Activated CD8-positive, alpha-beta memory T cell treated with anti-CD3 and anti-CD28 coated beads, Interleukin-2, amount 50 U/mL, for 4 hours (primary cell): ENCODE results near the gene CTBP2.
"Not testable (repeated sequence)": the region's sequence is repeated elsewhere in the genome, so short reads cannot be mapped to it uniquely, and the experiment has no call there.

ENCODE experiments used
- DNase-seq: peaks from one replicate; pipeline ENCODE4 v3.0.0-alpha.2; 2020

The CTBP2 gene

DNA sequence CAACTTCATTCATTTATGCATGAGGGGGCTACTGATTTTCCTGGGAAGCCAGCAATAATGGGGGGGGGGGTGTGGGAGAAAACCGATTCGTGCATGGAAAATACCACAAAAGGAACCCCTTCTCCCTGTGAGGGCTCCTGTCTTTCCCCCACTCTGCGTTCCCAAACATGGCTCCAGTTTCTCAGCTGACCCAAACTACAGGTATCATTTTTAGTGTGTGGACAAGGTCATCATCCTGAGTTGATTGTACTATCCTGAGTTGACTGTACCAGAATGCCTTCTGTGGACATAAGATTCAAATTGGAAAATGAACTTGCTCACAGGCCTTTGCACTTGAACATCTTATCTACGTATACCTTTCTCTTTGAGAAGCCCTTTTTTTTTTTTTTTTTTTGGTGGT lies 168.5 kb downstream of the CTBP2 start:
- DNase-seq: no peak

DNA sequence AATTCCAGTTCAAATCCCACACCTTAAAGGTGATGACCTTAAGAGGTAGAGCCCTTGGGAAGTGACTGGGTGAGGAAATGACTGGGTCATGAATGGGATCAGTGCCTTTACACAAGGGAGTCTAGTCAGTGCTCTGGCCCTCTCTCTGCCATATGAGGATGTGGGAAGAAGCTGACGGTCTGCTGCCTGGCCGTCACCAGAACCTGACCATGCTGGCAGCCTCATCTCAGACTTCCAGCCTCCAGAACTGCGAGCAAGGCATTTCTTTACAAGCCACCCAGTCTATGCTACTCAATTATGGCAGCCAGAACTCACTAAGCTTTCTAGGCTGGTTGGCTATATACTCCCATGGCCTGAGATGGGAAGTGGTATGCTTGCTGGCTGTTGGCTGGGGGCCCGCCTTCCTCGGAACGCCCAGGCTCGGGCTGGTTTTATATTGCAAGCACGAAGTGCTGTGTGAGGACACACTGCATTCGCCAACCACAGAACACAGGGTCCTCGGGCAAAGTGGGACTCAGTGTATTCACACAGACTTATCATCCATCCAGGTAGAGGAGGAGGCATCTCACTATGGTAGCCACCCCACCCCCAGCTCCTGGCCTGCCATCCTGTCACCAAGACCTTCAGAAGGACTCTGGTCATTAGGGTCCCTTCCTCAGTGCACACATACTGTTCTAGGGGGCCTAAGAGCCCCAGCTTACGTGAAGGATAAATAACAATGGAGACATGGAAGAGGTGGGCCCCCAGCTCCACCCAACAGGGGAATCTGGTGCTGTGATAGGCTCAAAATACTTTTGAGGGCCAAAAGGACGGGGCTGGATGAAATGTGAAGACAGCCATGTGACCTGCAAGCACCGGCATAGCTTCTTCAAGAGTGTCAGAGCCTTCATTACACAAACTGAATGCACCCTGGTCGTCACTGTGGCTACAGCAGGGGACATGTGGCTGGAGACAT lies 169.4 kb downstream of the CTBP2 start:
- no peak for DNase-seq

DNA sequence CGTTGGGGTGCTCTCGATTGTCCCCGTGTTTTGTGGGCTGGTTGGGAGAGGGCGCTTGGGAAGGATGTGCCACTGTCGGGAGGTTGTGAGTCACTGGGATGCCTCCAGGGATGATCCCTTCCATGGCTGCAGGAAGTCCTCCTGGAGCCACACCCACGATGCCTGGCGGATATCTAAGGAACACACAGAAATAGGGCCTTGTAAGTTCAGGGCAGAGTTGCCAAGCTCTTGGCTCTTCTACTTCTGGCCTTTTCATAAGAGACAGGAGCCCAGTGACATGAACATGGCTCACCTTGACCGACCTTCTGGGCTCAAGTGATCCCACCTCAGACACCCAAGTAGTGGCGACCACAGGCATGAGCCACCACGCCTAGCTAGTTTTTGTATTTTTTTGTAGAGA lies 170.8 kb downstream of the CTBP2 start:
- no peak for DNase-seq

DNA sequence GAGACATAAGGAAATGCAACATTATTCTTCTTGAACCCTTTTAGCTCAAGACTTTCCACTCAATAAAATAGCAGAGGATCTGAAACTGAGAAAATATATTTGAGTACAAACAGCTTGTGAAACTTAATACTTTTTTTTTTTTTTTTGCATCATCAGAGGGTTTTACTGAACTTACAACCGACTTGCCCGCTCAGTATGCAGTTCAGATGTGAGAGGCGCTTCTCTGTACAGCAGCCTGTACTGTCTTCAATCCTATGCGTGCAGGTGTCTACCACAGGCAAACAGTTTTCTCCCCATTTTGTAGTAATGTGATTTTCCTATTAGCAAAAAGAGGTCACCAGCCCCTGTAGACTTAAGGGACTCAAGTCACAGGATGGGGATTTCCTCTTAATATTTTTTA lies 171.6 kb downstream of the CTBP2 start:
- DNase-seq: not testable (repeated sequence)

DNA sequence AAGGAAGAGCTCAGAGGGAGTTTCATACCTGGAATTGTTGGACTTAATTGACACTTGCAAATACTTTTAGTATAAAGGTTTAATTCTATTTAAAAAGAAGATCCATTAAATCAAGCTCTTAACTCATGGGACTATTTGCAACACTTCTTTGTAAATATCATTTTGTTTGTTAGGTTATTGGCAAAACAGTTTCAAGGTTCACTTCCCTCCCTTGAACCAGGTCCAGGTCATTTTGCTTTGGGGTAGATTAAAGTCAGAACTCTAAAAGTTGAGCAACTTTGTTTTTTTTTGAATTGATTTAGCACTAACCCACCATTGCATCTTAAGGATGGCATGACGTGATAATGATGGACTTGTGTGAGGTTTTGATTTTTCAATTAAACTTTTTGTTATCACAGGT lies 172.6 kb downstream of the CTBP2 start:
- no peak for DNase-seq

DNA sequence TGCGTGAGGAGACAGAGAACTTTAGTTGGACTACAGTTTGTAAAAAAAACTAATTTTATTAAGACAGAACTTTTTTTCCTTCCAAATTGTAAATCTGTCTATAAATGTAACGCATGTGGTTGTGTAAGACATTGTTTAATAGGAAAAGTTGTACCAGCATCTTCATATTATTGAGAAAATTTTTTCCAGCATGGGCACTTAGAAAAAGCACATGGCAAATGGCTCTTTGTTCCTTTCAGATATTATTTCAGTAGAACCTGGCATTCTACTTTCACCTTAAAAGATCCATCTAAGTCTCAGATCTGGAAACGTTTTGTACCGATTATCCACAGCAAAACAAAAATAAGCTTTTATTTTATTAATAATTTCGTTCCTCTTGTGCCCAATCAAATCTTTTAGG lies 175.2 kb downstream of the CTBP2 start:
- DNase-seq: no peak

DNA sequence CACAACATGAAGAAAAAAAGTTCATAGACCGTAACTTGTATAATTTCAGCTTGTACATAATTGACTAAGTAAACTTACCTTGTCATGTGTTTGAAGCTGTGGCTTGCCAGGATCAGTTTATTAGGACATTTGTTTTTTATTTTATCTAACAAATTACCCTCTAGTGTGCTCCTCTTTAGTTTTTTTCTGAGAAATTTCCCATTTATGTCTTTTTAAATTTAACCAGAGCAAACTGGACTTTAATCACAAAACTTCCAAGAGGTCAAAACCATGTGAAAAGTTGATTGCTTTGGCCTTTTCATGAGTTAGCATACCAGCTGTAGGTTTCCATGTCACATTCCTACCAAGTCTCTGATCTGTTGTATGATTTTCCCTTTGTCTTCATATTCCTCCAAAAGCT lies 176.0 kb downstream of the CTBP2 start:
- DNase-seq: no peak

DNA sequence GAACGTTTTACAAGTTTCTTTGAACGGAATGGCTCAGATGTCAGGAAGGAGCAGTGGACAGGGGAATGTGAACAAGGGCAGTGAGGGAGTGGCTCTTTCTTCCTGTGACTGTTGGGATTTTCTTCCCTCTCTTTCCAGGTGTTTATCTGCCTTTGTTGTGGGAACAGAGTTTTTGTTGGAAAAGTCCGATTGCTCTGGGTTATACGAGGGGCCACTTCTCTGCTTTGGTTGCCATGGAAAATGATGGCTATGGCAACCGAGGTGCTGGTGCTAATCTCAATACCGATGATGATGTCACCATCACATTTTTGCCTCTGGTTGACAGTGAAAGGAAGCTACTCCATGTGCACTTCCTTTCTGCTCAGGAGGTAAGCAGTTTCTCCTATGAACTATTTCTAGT lies 177.0 kb downstream of the CTBP2 start:
- DNase-seq: no peak

DNA sequence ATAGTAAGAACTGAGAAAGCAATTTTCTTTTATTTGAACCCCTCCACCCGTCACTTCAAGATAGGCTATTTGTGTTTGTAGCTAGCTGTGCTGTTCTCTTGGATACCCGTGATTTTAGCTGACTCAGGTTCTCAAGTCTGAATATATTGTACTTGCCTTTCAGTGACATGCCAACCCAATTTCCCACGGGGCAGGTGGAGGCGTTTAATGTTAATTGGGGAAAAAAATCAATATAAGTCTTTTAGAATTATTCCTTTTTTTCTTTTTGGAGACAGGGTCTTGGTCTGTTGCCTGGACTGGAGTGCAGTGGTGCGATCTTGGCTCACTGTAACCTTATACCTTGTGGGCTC lies 182.0 kb downstream of the CTBP2 start:
- DNase-seq: no peak

DNA sequence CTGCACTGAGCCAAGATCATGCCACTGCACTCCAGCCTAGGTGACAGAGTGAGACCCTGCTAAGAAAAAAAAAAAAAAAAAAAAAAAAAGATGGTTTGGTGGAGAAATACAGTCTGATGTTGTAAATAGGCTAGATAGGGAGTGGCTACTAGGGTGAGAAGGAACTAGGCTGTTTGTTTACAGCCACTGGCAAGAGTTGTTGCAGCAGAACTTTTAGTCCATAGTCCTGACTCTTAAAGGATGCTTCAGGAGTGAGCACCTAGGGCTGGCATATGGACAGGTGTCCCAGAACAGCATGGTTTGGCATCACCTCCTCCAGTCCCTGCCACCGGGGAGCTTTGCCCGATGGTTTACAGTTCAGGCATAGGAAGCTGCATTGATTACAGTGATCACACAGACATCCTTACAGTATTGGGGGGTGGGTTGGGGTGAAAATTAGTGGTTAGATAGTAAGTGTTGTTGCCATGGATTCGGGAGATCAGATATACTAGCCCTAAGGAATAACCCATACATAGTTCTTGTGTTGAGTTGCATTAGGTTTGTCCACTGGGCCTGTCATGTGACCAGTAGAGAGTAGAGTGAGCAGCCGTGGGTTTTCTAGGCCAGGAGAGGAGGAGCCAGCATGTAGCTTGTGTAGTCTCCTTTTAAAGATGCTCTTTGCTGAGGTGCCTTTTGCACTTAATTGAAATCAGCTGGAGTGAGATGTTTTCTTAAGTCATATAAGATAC lies 182.6 kb downstream of the CTBP2 start:
- DNase-seq: no peak

DNA sequence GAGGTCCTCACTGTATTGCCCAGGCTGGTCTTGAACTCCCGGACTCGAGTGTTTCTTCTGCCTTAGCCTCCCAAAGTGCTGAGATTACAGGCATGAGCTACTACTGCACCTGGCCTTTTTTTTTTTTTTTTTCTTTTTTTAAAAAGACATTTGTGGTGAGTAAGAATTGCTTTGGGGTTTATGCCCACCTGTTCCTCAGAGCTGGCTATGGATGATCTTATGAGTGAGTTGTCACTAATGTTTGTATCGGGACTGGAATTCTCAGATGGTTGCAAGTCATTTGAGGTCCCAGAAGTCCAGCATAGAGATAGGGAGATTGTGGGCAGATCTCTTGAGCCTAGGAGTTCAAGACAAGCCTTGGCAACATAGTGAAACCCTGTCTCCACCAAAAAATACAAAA lies 183.2 kb downstream of the CTBP2 start:
- DNase-seq: no peak

DNA sequence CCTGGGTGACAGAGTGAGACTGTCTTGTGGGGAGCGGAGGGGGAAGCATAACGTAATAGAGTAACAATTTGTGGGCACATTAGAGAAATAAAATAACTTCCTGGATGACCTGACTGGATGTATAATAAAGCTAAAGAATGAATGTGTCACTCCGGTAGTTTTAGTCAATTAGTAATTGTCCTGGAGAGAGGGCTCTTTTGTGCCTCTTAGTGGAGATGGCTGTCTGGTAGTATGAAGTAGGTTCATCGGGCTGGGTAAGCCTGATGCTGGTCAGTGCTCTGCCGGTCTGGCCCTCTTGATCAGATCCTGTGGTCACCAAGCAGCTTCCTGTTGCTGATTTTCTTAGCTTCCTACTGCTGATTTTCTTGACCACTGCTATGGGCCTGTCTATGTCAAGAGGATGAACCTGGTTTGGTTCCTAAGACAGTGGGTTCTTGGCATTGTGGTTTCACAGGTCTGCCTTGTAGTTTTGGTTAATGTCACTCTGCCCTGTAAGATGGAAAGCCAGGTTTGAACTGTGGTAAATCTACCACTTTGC lies 184.3 kb downstream of the CTBP2 start:
- no peak for DNase-seq

DNA sequence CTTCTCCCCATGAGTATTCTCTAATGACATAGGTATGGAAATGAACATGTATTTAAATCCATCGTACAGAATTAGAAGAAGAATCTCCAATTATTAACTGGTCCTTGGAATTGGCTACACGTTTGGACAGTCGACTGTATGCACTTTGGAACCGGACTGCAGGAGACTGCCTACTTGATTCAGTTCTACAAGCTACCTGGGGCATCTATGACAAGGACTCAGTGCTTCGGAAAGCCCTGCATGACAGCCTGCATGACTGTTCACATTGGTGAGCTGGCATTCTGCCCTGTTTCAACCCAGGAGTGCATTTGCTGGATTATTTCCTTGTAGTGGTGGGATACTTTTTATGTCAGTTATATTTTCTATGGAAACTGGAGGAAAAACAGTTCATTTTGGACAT lies 186.2 kb downstream of the CTBP2 start:
- no peak for DNase-seq

DNA sequence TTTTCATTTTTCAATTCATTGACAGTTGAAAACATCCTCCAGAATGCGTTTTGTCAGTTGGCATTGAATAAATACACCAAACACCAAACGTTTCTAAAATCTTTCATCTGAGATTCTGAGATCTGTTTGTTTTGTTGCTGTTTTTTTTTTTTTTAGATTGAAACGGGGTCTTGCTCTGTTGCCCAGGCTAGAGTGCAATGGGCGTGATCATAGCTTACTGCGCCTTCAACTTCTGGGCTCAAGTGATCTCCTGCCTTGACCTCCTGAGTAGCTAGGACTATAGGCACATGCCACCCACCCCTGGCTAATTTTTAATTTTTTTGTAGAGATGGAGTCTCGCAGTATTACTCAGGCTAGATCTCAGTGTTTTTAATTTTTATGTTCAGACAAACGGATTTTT lies 187.7 kb downstream of the CTBP2 start:
- DNase-seq: no peak

DNA sequence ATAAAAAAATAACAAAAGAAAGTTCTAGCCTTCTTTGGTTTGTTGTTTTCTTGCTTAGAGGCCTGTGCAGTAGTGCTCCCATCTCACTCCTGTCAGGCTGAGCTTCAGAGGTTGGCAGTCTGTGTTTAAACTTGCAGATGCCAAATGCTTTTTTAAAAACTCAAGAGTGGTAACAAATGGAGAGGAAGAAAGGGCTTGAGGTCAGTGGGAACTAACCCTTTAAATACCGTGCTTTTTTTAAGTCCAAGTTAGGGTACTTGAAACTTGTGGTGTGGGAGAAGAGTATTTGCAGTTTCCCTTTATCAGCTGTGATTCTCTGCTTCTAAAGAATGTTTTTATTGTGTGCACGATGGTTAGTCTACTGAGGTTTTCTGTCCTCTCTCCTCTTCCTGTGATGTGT lies 189.1 kb downstream of the CTBP2 start:
- DNase-seq: no peak

DNA sequence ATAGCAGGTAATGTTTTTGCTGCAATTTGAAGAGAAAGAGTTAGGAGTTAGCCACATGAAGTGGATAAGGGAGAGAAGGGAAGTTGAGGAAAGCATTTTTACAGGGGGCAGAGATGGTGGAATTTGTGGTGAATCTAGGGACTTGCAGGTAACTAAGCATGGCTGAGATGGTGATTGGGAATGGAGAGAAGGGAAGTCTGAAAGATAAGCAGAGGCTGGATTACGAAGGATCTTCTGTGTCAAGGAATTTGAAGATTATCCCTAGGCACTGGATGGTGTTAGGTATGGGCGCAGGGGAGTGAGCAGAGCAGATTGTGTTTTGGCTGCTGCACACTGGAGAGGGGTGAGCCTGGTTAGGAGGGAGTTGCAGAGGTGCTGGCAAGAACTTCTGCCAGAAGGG lies 193.1 kb downstream of the CTBP2 start:
- DNase-seq: no peak

DNA sequence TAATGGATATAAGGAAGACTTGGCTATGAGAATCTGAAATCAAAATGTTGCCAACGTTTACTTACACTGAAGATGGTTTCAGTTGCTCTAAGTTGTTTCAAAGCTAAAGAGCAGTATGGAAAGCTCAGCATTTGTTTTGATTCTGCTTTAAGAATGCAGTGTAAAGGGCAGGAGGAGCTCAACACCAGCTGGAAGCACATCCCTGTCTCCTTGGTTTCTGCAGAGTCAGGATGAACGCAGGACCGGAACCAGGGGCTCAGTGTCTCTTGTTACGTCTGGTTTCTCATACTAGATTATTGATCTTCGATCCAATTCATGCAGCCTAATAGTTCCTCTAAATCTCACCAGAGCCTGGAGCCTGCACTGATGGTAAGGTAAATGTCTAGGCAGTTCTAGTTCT lies 194.4 kb downstream of the CTBP2 start:
- no peak for DNase-seq

DNA sequence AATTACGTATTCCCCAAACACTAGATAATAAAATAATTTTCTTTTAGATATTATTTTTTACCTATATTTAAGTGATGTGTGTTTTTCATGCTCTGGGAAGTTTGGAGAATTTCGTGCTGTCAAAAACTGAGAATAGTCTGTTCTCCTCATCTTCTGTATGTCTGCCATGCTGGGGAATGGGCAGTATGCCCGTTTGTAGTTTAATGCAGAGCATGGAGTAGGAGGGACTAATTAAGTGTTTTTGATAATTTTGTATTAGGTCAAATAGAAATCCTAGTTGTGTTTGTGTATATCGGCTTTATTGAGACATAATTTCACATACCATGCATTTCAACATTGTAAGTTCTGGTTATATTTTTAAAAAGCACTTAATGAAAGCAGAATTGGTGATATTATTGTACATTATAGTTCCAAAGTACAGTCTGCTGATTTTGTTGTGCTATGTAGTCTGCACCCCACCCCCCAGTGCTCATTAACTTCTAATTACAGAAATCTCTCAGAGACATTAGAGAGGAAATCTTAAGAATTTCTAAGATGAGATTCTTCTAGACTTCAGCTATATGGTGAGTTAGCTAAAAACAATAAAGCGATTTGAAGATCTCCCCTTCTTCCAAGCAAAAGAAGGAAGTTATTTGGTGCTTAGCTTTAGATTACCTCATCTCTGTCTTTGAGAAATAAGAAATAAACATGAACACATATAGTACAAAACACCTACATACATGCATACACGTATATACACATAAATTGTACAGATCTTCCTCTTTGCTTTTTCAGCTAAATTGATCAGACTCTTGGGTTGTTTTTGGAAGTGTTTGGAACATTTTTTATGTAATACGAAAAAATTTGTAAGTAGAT lies 196.3 kb downstream of the CTBP2 start:
- no peak for DNase-seq

DNA sequence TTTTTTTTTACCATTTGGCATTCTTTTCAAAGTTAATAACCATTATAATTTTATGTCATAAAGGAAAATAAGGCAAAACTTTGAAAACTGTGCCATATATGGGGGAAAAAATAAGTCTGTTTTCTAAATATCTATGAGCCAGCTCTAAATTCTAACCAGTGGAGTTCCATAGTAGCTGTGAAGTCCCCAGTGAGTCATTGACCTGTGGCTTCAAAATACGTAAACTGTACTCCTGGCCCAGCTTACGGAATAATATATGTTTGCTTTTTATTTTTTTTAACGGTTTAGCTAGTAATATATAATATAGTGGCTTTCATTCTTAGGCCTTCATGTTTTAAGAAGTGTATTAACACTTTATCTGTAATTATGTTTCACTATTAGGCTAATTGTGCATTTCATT lies 197.9 kb downstream of the CTBP2 start:
- no peak for DNase-seq

DNA sequence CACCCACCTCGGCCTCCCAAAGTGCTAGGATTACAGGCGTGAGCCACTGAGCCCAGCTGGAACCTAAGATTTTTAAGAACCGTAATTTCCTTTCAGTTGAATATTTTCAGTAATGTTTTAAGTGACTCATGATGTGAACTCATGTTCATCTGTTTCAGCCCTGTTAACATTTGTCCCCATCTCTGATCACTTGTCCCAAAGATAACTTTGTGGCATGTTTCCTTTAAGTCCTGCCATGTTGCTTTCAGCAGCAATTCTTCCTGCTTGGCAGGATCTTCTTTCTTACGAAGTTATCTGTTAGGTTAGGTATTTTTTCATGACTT lies 199.2 kb downstream of the CTBP2 start:
- DNase-seq: no peak

DNA sequence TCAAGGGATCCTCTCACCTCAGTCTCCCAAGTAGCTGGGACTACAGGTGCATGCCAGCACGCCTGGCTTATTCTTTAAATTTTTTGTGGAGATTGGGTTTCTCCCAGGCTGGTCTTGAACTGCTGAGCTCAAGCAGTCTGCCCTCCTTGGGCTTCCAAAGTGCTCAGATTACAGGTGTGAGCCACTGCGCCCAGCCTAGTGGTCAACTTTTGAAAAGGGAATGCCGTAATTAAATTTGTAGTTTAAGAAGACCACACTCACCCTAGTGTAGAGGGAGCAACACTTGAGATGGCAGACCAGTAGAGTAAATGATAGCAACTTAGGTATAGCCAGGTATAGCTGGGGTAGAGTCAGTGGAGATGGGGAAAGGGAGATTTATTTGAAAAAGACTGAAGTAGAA lies 200.8 kb downstream of the CTBP2 start:
- no peak for DNase-seq

DNA sequence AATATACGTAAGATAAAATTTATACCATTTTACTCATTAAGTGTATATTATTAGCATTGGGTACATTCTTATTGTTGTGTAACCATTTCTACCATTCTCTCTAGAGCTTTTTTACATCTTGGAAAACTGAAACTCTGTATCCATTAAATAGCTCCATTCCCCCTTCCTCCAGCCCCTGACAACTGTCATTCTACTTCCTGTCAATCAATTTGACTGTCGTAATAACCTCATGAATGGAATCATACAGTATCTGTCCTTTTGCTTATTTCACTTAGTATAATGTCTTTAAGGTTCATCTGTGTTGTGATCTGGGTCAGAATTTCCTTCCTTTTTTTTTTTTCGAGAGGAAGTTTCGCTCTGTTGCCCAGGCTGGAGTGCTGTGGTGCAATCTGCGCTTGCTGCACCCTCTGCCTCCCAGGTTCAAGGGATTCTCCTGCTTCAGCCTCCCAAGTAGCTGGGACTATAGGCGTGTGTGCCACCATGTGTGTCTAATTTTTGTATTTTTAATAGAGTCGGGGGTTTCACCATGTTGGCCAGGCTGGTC lies 202.9 kb downstream of the CTBP2 start:
- no peak for DNase-seq

DNA sequence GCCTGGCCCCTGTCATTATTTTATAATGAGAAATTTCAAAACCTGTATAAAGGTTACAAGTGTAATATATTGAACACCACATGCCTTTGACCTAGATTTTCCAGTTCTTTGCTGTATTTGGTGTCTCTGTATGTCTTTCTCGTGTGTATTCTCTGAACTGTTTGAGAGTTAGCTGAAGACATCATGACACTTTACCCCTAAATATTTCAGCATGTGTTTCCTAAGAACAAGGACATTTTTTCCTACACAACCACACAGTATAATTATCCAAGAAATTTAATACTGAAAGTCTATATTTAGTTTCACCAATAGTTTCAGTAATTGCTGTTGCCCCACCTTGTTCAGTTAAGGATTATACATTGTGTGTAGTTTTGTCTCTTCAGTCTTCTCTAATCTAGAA lies 203.6 kb downstream of the CTBP2 start:
- no peak for DNase-seq
